Lung microvascular endothelial cell (primary cell): ENCODE data around the gene SIGLEC7. TPM values are rescaled to one million over a fixed set of nuclear protein-coding genes. Genes with fewer than 3 reads are reported as not detected.

ENCODE experiments used
- DNase-seq, 2 donors: peaks; one replicate each; pipeline versions ENCODE4 v3.0.0 to v3.0.0-alpha.2; 2010; ENCODE audit warnings: low read depth in 2 of 2
- total RNA-seq: library from RNA; depleted of rRNA; stranded (reverse); fragments of >200 nt; gene quantifications from 2 replicates; pipeline ENCODE4 v1.2.1, GENCODE V29; 2014

Gene SIGLEC7
- not detected in 2 replicates for total RNA-seq

DNA sequence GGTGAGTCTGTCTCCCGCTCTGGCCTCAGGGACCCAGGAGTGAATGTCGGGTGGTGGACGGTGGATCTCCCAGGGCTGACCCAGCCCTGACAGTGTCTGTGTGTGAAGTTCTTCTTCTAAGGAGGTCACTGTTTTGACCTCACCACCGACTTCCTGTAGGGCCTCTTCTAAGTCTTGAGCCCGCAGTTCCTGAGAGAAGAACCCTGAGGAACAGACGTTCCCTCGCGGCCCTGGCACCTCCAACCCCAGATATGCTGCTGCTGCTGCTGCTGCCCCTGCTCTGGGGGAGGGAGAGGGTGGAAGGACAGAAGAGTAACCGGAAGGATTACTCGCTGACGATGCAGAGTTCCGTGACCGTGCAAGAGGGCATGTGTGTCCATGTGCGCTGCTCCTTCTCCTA, at the start of gene SIGLEC7:
Gene SIGLEC7 (plus strand): TSS at position 183 of the 400 bp plus-strand sequence. CDS start 69 bp downstream, at position 252.
- no peak for DNase-seq

DNA sequence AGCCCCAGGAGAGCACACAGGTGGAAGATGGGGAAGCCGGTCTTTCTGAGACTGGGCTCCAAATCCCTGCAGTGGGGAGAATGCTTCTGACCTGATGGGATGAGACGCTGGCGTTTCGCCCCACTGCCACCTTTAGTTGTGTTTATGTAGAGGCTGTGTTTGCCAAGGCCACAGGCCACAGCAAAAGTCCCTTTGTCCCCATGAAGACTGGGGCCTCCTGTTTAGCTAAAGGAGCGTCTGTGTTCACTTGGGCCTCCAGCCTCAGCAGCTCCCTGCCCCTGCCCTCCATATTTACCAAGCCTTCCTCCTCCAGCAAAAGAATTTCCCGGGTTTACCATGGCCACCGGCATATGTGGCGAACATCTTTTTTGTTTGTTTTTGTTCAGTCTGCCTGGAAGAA, 49.0 kb upstream of the SIGLEC7 start:
- DNase-seq = no peak

DNA sequence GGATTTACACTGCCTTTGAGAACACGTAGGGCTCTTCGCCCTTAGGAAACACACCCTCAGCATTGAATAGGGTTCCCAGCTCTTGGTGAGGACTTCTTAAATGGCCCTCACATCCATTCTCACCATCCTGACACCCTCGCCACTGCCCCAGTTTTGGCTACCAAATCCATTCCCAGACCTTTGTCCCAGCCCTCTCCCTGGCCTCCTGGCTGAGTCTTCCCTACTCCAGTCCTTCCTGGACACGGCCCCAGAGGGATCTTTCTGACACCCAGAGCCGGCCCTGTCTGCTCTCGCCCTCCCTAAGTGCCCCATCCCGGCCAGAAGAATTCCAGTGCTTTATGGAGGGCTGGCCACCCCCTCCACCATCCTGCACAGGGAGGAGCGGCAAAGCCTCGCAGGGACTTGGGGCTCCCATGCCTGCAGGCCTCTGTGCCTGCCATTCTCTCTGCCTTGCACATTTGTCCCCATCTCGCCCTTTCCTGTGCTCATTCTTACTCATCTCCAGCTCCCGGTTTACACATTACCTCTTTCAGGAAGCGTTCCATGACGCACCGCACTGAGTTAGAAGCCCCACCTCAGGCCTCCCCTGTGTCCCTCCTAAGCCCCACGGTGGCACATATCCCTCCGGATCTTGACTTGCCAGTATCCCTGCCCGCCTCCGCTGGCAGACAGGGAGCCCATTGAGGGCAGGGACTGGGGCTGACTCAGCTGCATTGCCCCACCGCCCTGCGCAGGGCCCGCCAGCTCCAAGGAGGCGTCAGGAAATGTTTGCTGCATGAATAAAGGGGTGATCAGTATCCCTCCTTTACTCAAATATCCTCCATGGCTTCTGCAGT, 48.4 kb upstream of the SIGLEC7 start:
- peak; percentile 50 to 65 for DNase-seq

DNA sequence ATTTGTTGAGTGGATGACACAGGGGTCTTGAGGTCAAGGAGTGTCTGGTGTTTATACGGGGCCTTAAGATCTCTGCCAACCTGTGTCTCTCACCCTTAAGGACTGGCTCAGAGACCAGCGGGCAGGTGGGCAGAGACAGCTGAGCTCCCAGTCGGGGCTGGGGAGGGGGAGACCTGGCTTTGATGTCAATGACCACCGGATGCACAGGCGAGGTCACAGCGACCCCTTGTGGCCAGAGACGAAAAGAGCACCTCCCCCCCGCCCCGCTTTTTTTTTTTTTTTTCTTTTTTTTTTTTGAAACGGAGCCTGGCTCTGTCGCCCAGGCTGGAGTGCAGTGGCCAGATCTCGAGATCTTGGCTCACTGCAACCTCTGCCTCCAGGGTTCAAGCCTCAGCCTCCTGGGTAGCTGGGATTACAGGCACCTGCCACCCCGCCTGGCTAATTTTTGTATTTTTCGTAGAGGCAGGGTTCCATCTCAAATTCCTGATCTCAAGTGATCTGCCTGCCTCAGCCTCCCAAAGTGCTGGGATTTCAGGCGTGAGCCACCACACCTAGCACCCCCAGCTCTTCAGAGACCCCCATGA, 47.3 kb upstream of the SIGLEC7 start:
- peak; percentile 12 to 48 for DNase-seq

DNA sequence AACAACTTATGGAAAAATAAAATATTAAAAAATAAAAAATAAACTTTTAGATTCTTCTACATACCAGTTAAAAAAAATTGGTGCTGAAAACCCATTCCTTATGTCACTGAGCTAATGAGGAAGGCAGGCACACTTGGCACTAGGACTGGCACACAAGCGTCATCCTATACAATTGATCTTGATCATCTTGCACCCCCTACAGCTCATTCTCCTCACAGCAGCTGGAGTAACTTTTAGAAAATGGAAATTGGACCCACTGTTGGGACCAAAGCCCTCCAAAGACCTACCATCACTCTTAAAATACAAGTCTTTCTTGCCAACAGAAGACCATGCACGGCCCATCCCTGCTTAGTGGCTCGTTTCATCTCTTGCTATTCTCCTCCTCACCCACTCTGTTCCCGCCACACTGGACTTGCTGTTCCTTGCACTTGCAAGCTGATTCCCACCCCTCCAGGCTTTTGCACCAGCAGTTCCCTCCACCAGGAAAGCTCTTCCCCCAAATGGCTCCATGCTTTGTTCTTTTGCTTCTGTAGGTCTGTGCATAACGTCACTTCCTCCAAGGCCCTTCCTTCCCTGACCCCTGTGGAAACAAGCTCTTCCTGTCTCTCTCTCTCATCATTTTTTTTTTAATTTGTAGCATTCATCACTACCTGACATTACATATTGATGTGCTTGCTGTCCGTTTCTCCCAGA, 45.5 kb upstream of the SIGLEC7 start:
- peak; percentile 51 to 53 for DNase-seq

DNA sequence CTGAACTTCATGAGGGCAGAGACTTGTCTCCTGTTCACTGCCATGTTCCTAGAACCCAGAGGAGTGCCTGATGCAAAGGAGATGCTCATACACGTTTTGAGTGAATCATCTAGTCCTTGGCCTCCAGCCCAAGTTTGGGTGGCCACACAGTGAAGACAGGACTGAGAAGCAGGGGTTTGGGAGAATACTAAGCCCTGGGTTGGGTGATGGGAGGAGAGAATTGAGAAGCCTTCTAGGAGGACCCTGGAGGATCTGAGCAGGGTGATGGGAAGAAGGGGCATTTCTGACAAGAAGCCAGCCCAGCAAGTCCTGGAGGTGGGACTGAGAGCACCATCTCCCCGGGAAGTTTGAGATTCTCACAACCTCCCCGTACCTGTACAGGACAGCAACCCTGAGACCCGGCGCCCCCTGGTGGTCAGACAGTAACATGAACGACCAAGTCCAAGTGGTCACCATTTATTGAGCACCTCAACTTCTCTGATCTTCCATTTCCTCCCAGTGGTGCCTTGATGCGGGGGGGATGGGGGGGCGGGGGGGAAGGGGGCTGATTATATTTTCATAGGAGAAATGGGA, 44.8 kb upstream of the SIGLEC7 start:
- peak; percentile 51 to 64 for DNase-seq

DNA sequence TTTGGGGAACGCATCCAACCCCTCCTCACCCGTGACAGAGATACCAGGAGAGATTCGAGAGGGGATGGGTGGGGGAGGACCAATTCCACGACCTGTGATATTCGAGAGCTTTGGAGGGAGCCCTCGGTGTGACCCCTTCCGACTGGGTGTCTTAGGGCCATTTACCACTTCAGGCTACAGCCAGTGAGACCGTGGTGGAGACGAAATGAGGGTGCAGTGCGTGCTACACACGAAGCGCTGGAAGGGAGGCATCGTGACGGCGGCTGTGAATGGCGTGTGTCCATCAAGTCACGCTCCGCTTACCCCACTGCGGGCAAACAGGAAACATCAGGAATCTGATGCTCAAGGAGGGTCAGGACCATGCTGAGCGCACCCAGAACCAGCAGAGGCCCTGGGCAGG, 44.3 kb upstream of the SIGLEC7 start:
- DNase-seq = no peak

DNA sequence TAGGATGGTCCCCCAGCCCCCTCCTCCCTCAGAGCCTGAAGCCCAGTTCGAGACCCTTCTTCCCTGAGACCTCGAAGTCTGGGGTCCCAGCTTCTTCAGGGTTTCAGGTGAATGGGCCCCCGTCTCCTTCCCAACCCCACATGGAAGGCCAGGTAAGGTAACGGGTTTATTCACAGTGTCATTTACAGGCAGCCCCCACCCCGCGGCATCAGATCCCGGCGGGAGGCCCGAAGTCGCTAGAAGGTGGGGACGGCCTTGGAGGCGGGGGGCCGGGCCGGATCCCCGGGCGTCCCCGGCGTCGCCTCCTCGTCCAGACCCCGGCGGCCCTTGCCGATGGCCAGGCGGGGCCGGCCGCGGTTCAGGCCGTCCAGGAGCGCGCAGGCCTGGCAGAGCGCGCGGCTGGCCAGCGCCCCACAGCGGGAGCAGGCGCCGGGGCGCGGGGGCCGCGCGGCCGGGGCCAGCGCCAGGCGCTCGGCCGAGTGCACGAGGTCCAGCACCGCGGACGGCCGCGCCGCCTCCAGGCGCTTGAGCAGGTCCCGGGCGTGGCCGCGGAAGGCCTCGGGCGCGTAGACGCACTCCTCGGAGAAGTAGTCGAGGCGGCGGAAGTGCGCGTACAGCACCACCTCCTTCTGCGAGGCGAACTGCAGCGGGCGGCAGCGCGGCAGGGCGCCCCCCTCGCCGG, 43.6 kb upstream of the SIGLEC7 start:
- no peak for DNase-seq

DNA sequence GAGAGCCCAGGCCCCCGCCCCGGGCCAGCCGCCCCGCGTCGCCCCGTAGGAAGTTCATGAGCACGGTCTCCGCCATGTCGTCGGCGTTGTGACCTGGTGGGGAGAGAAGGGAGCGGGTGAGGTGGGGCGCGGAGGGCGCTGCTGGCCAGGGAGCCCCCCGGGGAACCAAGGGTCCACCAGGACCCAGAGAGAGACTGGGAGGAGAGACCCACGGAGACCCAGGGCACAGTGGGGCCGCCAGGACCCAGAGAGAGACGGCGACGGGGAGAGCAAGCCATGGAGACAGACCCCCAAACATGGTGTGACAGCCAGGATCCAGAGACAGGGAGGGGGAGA, 43.1 kb upstream of the SIGLEC7 start:
- DNase-seq = no peak

DNA sequence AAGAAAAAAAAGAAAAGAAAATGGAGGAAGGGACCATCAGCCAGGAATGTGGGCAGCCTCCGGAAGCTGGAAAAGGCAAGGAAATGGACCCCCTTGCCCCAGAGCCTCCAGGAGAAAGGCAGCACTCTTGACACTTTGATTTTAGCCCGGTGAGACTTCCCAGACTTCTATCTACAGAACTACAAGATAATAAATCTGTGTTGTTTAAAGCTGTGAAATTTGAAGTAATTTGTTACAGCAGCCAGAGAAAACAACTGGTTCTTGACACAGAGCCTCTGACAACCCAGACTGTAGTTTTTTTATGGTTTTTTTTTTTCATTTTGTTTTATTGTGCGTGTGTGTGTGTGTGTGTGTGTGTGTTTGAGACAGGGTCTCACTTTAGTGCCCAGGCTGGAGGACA, 41.5 kb upstream of the SIGLEC7 start:
- DNase-seq = no peak

DNA sequence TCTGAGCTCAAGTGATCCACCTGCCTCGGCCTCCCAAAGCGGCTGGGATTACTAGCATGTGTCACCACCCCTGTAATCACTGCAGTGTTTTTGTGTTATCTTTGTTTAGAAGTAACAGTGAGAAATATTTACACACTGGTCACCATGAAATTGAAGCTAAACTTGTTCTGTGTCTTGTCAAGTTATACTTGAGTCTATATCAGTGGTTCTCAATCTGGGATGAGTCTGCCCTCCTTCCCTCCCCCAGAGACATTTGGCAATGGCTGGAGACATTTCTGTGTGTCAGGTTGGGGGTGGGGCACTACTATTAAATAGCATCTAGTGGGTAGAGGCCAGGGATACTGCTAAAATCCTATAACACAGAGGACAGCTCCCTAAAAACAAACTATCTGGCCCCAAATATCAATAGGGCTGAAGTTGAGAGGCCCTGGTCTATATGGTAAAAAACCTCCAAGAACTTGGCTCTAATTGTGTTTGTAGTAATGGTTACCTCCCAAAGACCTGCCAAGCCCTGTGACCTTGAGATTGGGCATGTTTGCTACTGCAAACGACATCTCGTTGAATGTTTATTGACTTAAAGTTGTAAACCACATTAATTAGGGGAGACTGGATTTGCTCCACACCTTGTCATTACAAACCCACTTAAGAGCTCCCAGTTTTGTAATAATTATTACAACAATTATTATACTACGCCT, 40.8 kb upstream of the SIGLEC7 start:
- no peak for DNase-seq

DNA sequence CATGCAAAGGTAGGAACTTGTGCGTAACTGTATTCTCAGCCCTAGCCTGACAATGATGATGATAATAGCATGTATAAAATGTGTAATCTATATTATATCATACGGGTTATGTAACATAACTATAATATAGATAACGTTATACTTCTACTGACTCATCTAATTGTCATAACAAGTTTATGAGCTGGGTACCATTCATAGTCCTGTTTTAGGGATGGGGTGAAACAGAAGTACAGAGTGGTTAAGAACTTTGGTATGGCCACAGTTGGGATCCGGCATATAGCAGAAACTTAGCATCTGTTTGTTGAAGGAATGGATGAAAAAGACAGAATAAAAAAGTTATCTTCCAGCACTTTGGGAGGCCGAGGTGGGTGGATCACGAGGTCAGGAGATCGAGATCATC, 39.1 kb upstream of the SIGLEC7 start:
- no peak for DNase-seq

DNA sequence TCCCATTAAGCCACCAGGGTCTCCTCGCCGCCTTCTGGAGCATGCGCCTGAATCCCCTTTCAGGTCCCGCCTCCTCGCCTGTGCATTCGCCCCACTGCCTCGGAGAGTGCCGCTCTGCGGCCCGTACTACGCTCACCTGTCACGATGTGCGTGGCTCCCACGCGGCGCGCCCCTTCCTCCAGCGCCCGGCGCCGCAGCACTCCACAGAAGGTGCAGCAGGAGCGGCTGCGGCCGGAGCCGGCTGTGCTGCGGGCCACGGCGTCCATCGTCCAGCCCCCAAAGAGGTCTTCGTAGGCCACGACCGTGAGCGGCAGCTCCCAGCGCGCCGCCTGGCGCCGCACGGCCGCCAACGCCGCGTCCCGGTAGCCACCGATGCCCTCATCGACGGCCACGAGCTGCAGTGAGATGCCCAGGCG, 38.2 kb upstream of the SIGLEC7 start:
- DNase-seq = no peak

DNA sequence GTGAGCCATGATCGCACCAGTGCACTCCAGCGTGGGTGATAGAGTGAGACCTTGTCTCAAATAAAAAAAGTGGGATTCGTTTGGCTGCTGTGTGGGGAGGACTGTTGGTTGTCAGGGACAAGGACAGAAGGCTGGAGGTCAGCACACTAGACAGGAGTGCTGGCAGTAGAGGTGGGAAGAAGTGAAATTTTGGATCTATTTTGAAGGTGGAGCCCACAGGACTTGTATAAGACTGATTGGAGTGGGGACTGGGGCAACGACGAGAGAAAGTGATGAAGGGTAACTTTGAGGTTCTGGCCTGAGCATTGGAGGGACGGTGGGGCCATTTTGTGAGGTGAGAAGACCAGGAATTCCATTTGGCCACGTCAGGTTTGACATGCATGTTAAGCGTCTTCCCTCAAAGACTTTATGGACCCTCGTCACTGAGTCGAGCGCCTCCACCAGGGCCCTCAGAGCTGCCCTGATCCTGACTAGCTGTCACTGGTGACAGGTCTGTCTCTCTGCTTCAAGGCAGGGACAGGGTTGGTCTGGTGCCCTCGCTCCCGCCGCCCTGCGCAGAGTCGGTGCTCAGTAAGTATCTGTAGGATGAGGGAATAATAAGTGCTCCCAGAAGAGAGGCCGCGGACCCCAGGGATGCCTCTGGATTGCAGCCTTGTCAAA, 34.6 kb upstream of the SIGLEC7 start:
- DNase-seq = peak in 1 of 2 donors; percentile 37

DNA sequence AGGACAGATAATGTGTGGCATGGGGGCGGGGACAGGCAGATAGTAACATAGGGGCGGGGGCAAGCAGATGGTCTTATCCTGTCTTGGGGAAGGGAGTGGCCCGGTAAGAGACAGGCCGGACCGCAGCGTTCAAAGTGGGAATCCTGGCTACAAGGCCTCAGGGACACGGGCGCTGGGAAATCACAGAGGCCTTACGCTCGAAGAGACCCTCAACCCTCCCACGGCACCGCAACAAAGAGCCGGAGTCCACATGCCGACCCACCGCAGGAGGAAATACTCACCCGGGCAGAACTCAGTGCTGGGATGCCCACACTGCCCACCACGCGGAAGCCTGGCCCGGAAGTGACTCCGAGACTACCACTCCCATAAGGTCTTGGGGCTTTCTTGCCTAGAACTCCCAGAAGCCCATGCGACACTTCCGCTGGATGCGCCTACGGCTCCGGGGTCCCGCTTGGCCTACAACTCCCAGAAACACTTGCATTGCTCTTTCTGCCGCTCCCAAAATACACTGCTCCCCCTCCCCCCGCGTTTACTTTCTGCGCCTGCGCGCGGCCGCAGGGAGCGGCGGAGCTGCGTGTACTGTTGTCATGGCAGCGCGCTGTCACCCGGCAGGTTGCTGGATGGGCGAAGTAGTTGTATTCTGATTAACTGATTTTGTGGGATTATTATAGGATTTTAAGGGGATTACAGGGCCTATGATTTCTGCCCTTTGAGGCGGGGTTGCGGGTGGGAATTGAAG, 33.9 kb upstream of the SIGLEC7 start, which contains the start of gene CTU1:
Gene CTU1 (minus strand): TSS at position 344 of the 739 bp plus-strand sequence. CDS start 3,840 bp downstream, outside the sequence.
- peak; percentile 99 for DNase-seq

DNA sequence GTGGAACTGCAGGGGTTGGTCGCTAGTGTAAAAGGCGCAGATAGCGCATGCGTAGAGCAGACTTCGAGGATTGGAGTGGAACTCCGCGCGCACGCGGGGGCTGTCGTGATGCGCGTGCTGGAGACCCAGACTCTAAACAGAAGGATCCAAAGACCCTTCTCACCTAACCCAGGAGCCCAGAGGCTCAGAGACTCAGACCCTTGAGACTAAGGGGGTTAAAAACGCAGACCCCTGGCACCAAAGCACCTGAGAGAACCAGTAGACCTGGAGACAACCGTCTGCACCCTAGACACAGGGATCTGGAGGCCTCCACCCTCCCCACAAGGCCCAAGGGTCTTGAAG, 33.3 kb upstream of the SIGLEC7 start:
- DNase-seq = no peak

DNA sequence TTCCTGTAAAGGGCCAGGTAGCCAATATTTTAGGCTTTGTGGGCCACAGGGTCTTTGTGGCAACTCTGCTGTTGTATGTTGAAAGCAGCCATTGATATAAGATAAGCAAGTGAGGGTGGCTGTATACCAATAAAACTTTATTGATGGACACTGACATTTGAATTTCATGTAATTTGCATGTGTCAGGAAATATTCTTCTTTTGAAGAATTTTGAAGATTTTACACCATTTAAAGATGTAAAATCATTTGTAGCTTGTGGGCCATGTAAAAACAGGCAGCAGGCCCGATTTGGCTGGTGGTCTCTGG, 31.5 kb upstream of the SIGLEC7 start:
- no peak for DNase-seq

DNA sequence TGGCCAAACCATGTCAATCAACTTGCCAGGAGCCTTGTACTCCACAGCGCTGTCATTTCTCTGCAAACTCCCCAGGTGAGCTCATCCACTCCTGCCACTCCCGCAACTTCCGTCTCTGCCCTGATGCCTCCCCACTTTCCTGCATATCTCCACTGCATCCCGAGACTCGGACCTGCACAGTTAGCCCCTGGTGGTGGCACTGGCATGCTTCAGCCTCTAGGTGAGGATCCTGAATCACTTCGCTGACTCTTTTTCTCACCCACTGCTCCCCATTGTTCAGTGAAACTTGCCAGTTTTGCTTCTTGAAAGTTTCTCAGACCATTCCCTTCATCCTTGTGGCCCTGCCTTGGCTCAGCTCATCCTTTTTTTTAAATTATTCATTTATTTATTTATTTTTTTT, 30.5 kb upstream of the SIGLEC7 start:
- DNase-seq = no peak

DNA sequence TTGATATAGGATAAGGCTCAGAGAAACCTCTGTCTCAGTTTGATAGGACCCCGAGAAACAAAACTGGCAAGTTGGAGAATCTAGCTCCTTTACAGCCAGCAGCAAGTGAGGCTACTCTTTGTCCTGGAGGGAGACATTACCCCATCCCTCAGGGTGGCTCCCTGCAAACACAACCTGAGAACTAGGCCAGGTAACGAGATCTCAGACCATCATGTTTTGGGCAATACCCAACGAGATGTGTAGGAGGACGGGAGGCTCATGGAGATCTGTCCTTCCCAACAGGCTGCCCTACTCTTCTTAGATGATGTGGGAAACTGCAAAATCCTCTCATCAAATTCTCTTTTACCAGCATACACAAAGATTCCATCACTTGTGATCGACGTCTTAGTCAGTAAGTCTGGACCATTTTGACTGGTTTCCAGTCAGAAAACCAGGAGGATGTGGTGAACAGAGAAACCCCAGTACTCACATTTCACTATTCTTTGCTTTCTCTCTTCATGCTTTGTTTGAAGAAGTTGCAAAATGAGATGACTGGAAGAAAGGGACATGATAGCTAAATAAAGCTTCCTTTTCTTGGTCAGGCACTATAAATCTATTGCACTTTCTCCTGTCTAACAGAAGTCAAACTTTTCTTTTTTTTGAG, 27.9 kb upstream of the SIGLEC7 start:
- no peak for DNase-seq
